OCI-LY1 (cell line): ENCODE data around the gene LIMCH1.

ENCODE experiments used
- CTCF ChIP-seq: fragments of 200-600 bp; sonication (generic), shearing (Covaris generic); IDR thresholded peaks from 2 replicates; pipeline ENCODE4 v1.5.1; 2017; ENCODE audit warnings: mild to moderate bottlenecking, antibody characterized with exemption, low read length, moderate library complexity, mixed read lengths
- EZH2 ChIP-seq: fragments of 200-600 bp; sonication (generic), shearing (Covaris generic); IDR thresholded peaks from 2 replicates; pipeline ENCODE4 v1.8.0; 2017; ENCODE audit warnings: borderline replicate concordance, mixed run types, mild to moderate bottlenecking, antibody characterized with exemption, low read length, moderate library complexity, mixed read lengths

GRCh38 chr4:41644288-41644914 is 106.4 kb downstream of the LIMCH1 start:
- no peak for TF ChIP-seq CTCF
- no peak for TF ChIP-seq EZH2
